Endodermal cell (in vitro differentiated cells): ENCODE data around the gene SLC39A9. TPM values are rescaled to one million over a fixed set of nuclear protein-coding genes. Genes with fewer than 3 reads are reported as not detected.

ENCODE experiments used
- DNase-seq: peaks from one replicate; pipeline ENCODE4 v3.0.0-alpha.2; 2017
- H3K27ac ChIP-seq: 2 replicates; pipeline ENCODE4 v1.5.1; 2013; ENCODE audit warnings: mild to moderate bottlenecking, low read depth, low read length, moderate library complexity
- H3K27me3 ChIP-seq: 2 replicates; pipeline ENCODE4 v1.6.1; 2013; ENCODE audit warnings: mild to moderate bottlenecking, low read length, moderate library complexity; ENCODE audit not compliant: insufficient read depth, control insufficient read depth, poor library complexity, severe bottlenecking
- H3K36me3 ChIP-seq: 2 replicates; pipeline ENCODE4 v1.7.0; 2013; ENCODE audit warnings: mild to moderate bottlenecking, low read length, moderate library complexity; ENCODE audit not compliant: control insufficient read depth, insufficient read depth
- H3K4me1 ChIP-seq: one replicate; pipeline ENCODE4 v1.7.0; 2013; ENCODE audit warnings: low read length; ENCODE audit not compliant: control insufficient read depth, insufficient read depth
- H3K4me3 ChIP-seq: 2 replicates; pipeline ENCODE4 v1.5.1; 2013; ENCODE audit warnings: mild to moderate bottlenecking, low read length, moderate library complexity
- H3K9ac ChIP-seq: 2 replicates; pipeline ENCODE4 v1.6.1; 2013; ENCODE audit warnings: mild to moderate bottlenecking, low read length, moderate library complexity; ENCODE audit not compliant: poor library complexity, severe bottlenecking; ENCODE audit errors: extremely low read depth
- H3K9me3 ChIP-seq: 2 replicates; pipeline ENCODE4 v1.6.1; 2013; ENCODE audit warnings: mild to moderate bottlenecking, low read length, moderate library complexity; ENCODE audit not compliant: control insufficient read depth
- H3K27ac Mint-ChIP-seq: 2 replicates; pipeline ENCODE4 v1.8.0; 2020; ENCODE audit warnings: mixed read lengths
- H3K27me3 Mint-ChIP-seq: 2 replicates; pipeline ENCODE4 v1.8.0; 2021; ENCODE audit warnings: mild to moderate bottlenecking, mixed read lengths; ENCODE audit not compliant: insufficient read depth
- H3K36me3 Mint-ChIP-seq: 2 replicates; pipeline ENCODE4 v1.8.0; 2020; ENCODE audit warnings: low read depth, mixed read lengths
- H3K4me1 Mint-ChIP-seq: 2 replicates; pipeline ENCODE4 v1.8.0; 2020; ENCODE audit warnings: mixed read lengths
- H3K4me3 Mint-ChIP-seq: 2 replicates; pipeline ENCODE4 v1.8.0; 2020; ENCODE audit warnings: mild to moderate bottlenecking, moderate library complexity, mixed read lengths
- H3K9me3 Mint-ChIP-seq: 2 replicates; pipeline ENCODE4 v1.8.0; 2020; ENCODE audit warnings: mild to moderate bottlenecking, mixed read lengths
- WGBS, 2 experiments: methylation state at CpG; one replicate each; pipeline versions ENCODE4 v1.1.5 to v1.1.7; 2013; ENCODE audit warnings: missing lambda C conversion rate in 2 of 2, mixed read lengths in 1 of 2; ENCODE audit not compliant: insufficient coverage in 1 of 2, insufficient read length in 1 of 2; 5-methylcytosine and 5-hydroxymethylcytosine counted together
- total RNA-seq, 2 donors: library from RNA; stranded (reverse); fragmentation: NEBNext Ultra II Directional in 1 of 2; extraction: Animal tissue kit (Norgen Biotek cat#: 25700) in 1 of 2; gene quantifications; 2 replicates in 1 of 2; 3 replicates in 1 of 2; pipeline ENCODE4 v1.2.1, GENCODE V29; 2021
- TF ChIP-seq, protein P1 (sequence below): fragments of 200-600 bp; sonication (generic); conservative IDR thresholded peaks from 2 replicates; pipeline ENCODE4 v1.5.0; 2021; ENCODE audit warnings: antibody characterized with exemption, mild to moderate bottlenecking

Gene SLC39A9
- total RNA-seq, 2 donors from 2014 or later, result 40.8 to 53.8 TPM

DNA sequence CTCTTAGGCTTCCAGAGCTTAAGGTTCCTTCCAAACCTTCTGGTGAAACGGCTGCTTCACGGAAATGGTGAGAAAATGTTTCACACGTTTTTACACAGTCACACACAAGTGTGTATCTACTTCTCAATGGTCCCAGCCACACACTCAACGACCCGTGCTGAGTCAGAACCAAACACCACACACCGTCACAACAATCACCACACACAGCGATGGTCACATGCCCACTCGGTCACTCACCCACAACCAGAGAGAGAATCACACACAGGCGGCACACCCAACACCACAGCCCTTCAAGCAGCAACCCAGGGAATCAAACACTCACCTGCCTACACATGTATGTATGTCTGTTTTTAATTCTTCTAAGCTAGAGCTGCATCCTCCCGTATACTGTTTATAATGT is 73.4 kb downstream of the SLC39A9 start:
- DNase-seq, result no peak
- H3K4me3 Mint-ChIP-seq, result no peak overlapping the region
- no peaks in the 10 kb centered on the region for H3K36me3 Mint-ChIP-seq
- H3K9me3 ChIP-seq, result no peaks in the 10 kb centered on the region
- H3K27ac Mint-ChIP-seq, result no peak overlapping the region
- H3K27ac ChIP-seq, result no peak overlapping the region
- H3K27me3 Mint-ChIP-seq, result peaks cover 15% of the 10 kb centered on the region
- H3K9me3 Mint-ChIP-seq, result peaks cover 3% of the 10 kb centered on the region
- no peaks in the 10 kb centered on the region for H3K4me1 Mint-ChIP-seq
- H3K4me1 ChIP-seq, result no peaks in the 10 kb centered on the region
- no peaks in the 10 kb centered on the region for H3K36me3 ChIP-seq
- no peaks in the 10 kb centered on the region for H3K27me3 ChIP-seq
- 90 to 100% methylated on average over 4 to 10 of the region's 10 CpGs for WGBS, 2 experiments
- no peak overlapping the region for H3K4me3 ChIP-seq
- H3K9ac ChIP-seq, result no peak overlapping the region
- TF ChIP-seq, protein P1, sequence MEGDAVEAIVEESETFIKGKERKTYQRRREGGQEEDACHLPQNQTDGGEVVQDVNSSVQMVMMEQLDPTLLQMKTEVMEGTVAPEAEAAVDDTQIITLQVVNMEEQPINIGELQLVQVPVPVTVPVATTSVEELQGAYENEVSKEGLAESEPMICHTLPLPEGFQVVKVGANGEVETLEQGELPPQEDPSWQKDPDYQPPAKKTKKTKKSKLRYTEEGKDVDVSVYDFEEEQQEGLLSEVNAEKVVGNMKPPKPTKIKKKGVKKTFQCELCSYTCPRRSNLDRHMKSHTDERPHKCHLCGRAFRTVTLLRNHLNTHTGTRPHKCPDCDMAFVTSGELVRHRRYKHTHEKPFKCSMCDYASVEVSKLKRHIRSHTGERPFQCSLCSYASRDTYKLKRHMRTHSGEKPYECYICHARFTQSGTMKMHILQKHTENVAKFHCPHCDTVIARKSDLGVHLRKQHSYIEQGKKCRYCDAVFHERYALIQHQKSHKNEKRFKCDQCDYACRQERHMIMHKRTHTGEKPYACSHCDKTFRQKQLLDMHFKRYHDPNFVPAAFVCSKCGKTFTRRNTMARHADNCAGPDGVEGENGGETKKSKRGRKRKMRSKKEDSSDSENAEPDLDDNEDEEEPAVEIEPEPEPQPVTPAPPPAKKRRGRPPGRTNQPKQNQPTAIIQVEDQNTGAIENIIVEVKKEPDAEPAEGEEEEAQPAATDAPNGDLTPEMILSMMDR, result no peak

- Mint-ChIP-seq H3K4me1 (no peaks in the 10 kb centered on the region), H3K36me3 (no peaks in the 10 kb centered on the region), H3K27ac (no peak overlapping the region), H3K9me3 (peaks cover 15% of the 10 kb centered on the region), H3K4me3 (no peak overlapping the region), H3K27me3 (peaks cover 16% of the 10 kb centered on the region)
- no peaks in the 10 kb centered on the region for H3K36me3 ChIP-seq
- no peak overlapping the region for H3K9ac ChIP-seq
- TF ChIP-seq, protein P1, result no peak
- no peak for DNase-seq
- H3K27ac ChIP-seq, result no peak overlapping the region
- H3K9me3 ChIP-seq, result no peaks in the 10 kb centered on the region
- no peaks in the 10 kb centered on the region for H3K4me1 ChIP-seq
- no peaks in the 10 kb centered on the region for H3K27me3 ChIP-seq
- WGBS, 2 experiments, result 80 to 88% methylated on average over 1 to 2 of the region's 3 CpGs
- H3K4me3 ChIP-seq, result no peak overlapping the region
Measured at GRCh38 chr14:69473260-69473659, 74.8 kb downstream of the SLC39A9 start.

DNA sequence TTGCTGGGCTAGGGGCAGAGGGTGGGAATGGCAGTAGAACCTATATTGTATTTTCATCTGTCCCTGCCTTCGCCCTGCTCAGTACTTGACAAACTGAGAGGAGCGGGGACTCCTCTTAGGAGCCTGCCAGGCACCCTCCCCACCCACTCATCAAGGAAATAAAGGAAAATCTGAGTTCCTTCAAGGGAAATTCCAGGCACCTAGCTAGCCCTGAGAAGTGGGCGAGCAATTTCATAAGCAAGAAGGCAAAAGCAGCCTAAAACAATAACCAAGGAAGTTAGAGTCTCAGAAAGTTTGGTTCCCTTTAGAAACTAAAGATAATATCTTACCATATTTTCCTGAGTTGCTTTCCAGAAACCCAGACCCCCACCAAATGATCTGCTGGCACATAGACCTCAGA is 75.5 kb downstream of the SLC39A9 start:
- Histone ChIP-seq H3K27me3 (no peaks in the 10 kb centered on the region), H3K4me1 (no peaks in the 10 kb centered on the region), H3K4me3 (no peak overlapping the region), H3K36me3 (no peaks in the 10 kb centered on the region), H3K9me3 (no peaks in the 10 kb centered on the region), H3K9ac (no peak overlapping the region), H3K27ac (no peak overlapping the region)
- H3K27me3 Mint-ChIP-seq, result peaks cover 23% of the 10 kb centered on the region
- WGBS, 2 experiments, result 100% methylated on average over 1 to 3 of the region's 3 CpGs
- H3K27ac Mint-ChIP-seq, result no peak overlapping the region
- no peaks in the 10 kb centered on the region for H3K4me1 Mint-ChIP-seq
- H3K4me3 Mint-ChIP-seq, result no peak overlapping the region
- TF ChIP-seq, protein P1, result no peak
- no peaks in the 10 kb centered on the region for H3K36me3 Mint-ChIP-seq
- H3K9me3 Mint-ChIP-seq, result peaks cover 22% of the 10 kb centered on the region
- no peak for DNase-seq
